K562 (cell line): ENCODE results near the gene PLA2G12B. TPM values are rescaled to one million over a fixed set of nuclear protein-coding genes. Genes with fewer than 3 reads are reported as not detected.

Experiments used
- ATAC-seq: fragments of 200-7000 bp; cut with Tn5 transposase; 3 replicates; pipeline ENCODE4 v1.9.1; 2020; ENCODE audit warnings: moderate library complexity
- BruUV-seq: library from RNA; stranded (reverse); fragments of 400-500 nt; replicated peaks from 2 replicates; lab custom pipeline; 2021; lab: Mats Ljungman, UMichigan
- CTCF ChIA-PET: fragments of 300-600 bp; formaldehyde crosslinking; extraction: SDS; loops from one replicate; lab custom pipeline; 2021; ENCODE audit warnings: low intra/inter-chr PET ratio; lab: Yijun Ruan, JAX
- POLR2A ChIA-PET: fragments of 300-600, 350-650 bp; sonication (Branson Sonifier 250); formaldehyde crosslinking; extraction: SDS; loops from one replicate; lab custom pipeline; 2021; ENCODE audit warnings: antibody characterized with exemption, inconsistent platforms; lab: Yijun Ruan, JAX
- DNase-seq, 4 experiments: peaks; one replicate each; pipeline versions ENCODE4 v3.0.0 to v3.0.0-alpha.2; 2011 to 2018; ENCODE audit warnings: low spot score in 3 of 4, mixed read lengths in 3 of 4; ENCODE audit errors: extremely low read depth in 1 of 4
- FAIRE-seq: peaks from 2 replicates; lab custom pipeline; 2011; peaks lifted over from hg19 to GRCh38; lab: Jason Lieb, UNC
- H2AFZ ChIP-seq: 2 replicates; pipeline ENCODE4 v1.6.0; 2011; ENCODE audit warnings: low read depth, low read length, control low read depth, inconsistent platforms
- H3K27ac ChIP-seq: fragments of 200-600 bp; 3 replicates; pipeline ENCODE4 v1.8.0; 2011; ENCODE audit warnings: low read depth, mild to moderate bottlenecking, control low read depth, inconsistent platforms, low read length, moderate library complexity, mixed read lengths; ENCODE audit errors: extremely low read depth
- H3K27me3 ChIP-seq, 2 experiments: fragments of 300-600 bp in 1 of 2; 2 replicates in 1 of 2; 3 replicates in 1 of 2; pipeline versions ENCODE4 v1.6.0 to v1.8.0; 2011; ENCODE audit warnings: inconsistent platforms in 2 of 2, low read length in 2 of 2, mild to moderate bottlenecking in 1 of 2, mixed read lengths in 1 of 2, moderate library complexity in 1 of 2; ENCODE audit not compliant: control insufficient read depth in 2 of 2, insufficient read depth in 2 of 2
- H3K36me3 ChIP-seq: fragments of 300-600 bp; 3 replicates; pipeline ENCODE4 v1.8.0; 2011; ENCODE audit warnings: mild to moderate bottlenecking, low read length, inconsistent platforms; ENCODE audit not compliant: control insufficient read depth, insufficient read depth
- H3K4me1 ChIP-seq, 2 experiments: fragments of 200-600 bp in 1 of 2; replicated peaks in 1 of 2; 2 replicates in 1 of 2; 3 replicates in 1 of 2; pipeline versions ENCODE4 v1.5.1 to v1.8.0; 2011; ENCODE audit warnings: inconsistent platforms in 2 of 2, low read length in 2 of 2, mild to moderate bottlenecking in 1 of 2, mixed read lengths in 1 of 2, moderate library complexity in 1 of 2; ENCODE audit not compliant: control insufficient read depth in 2 of 2, insufficient read depth in 2 of 2
- H3K4me2 ChIP-seq: 2 replicates; pipeline ENCODE4 v1.6.1; 2011; ENCODE audit warnings: low read length, control low read depth, inconsistent platforms, mixed read lengths; ENCODE audit not compliant: insufficient read depth
- H3K4me3 ChIP-seq: fragments of 200-600 bp; sonication (generic), shearing (Covaris generic); 2 replicates; pipeline ENCODE4 v1.5.1; 2016; ENCODE audit warnings: control low read depth, inconsistent platforms
- H3K79me2 ChIP-seq: fragments of 200-600 bp; 3 replicates; pipeline ENCODE4 v1.8.0; 2011; ENCODE audit warnings: low read length, inconsistent platforms; ENCODE audit not compliant: control insufficient read depth, insufficient read depth
- H3K9ac ChIP-seq, 2 experiments: 2 replicates each; pipeline versions ENCODE4 v1.6.0 to v1.6.1; 2011; ENCODE audit warnings: low read depth in 2 of 2, low read length in 2 of 2, control low read depth in 1 of 2, inconsistent platforms in 1 of 2, mild to moderate bottlenecking in 1 of 2, mixed read lengths in 1 of 2; ENCODE audit not compliant: insufficient read depth in 1 of 2
- H3K9me1 ChIP-seq: one replicate; pipeline ENCODE4 v1.6.0; 2011; ENCODE audit warnings: inconsistent platforms, mild to moderate bottlenecking, low read length, moderate library complexity; ENCODE audit not compliant: control insufficient read depth, insufficient read depth
- H3K9me3 ChIP-seq: replicated peaks from 2 replicates; pipeline ENCODE4 v1.5.1; 2011; ENCODE audit warnings: low read depth, low read length, inconsistent platforms; ENCODE audit not compliant: control insufficient read depth, insufficient read depth
- H4K20me1 ChIP-seq: replicated peaks from 2 replicates; pipeline ENCODE4 v1.6.1; 2011; ENCODE audit warnings: low read length, inconsistent platforms, mixed read lengths; ENCODE audit not compliant: control insufficient read depth, insufficient read depth
- CEBPB ChIP-seq: fragments of 450-650 bp; IDR thresholded peaks from 2 replicates; pipeline ENCODE4 v1.6.1; 2016; ENCODE audit warnings: missing genetic modification characterization, missing compliant biosample characterization
- CEBPG ChIP-seq, 3 experiments: fragments of 200-800 bp in 1 of 3; sonication (Bioruptor generic) in 1 of 3; sonication (generic) in 1 of 3; formaldehyde crosslinking in 1 of 3; IDR thresholded peaks in 2 of 3; conservative IDR thresholded peaks in 1 of 3; 2 replicates each; pipeline versions ENCODE4 v1.6.1 to v1.8.0; 2016 to 2022; ENCODE audit warnings: missing compliant biosample characterization in 2 of 3, missing genetic modification characterization in 2 of 3, mild to moderate bottlenecking in 1 of 3, missing genetic modification reagents in 1 of 3
- CLOCK ChIP-seq: fragments of 250-450 bp; sonication (Bioruptor Pico); IDR thresholded peaks from 2 replicates; pipeline ENCODE4 v1.4.0; 2020; ENCODE audit warnings: mild to moderate bottlenecking, moderate library complexity, borderline replicate concordance
- HDAC6 ChIP-seq: IDR thresholded peaks from 2 replicates; pipeline ENCODE4 v1.6.1; 2012; ENCODE audit warnings: low read depth, mild to moderate bottlenecking, control low read depth, inconsistent platforms, low read length, moderate library complexity
- PCBP2 ChIP-seq: fragments of 200-400 bp; formaldehyde crosslinking; IDR thresholded peaks from 2 replicates; pipeline ENCODE4 v1.6.1; 2018; ENCODE audit warnings: low read length, low read depth, mild to moderate bottlenecking, moderate library complexity; ENCODE audit not compliant: poor library complexity, severe bottlenecking
- TAF9B ChIP-seq: fragments of 450-650 bp; IDR thresholded peaks from 2 replicates; pipeline ENCODE4 v1.6.1; 2018; ENCODE audit warnings: mild to moderate bottlenecking; ENCODE audit not compliant: partially characterized antibody
- ZNF165 ChIP-seq: fragments of 250-450 bp; sonication (Bioruptor Pico); IDR thresholded peaks from 2 replicates; pipeline ENCODE4 v1.4.0; 2020; ENCODE audit warnings: borderline replicate concordance
- ZNF23 ChIP-seq: fragments of 250-450 bp; sonication (Bioruptor Pico); IDR thresholded peaks from 2 replicates; pipeline ENCODE4 v1.4.0; 2020; ENCODE audit warnings: mild to moderate bottlenecking
- WGBS: fragments of 100-300 bp; shearing (Covaris generic); methylation state at CpG from one replicate; pipeline ENCODE4 v1.1.6; 2016; ENCODE audit warnings: low coverage, mixed read lengths; ENCODE audit not compliant: insufficient coverage; ENCODE audit errors: missing lambda C conversion rate; 5-methylcytosine and 5-hydroxymethylcytosine counted together
- in situ Hi-C: fragments of 300-500 bp; cut with MboI; formaldehyde crosslinking; loops from 4 replicates; pipeline ENCODE4 v1.15.0; 2018; ENCODE audit warnings: inconsistent platforms, mixed read lengths
- intact Hi-C: fragments of 100-400 bp; cut with micrococcal nuclease; formaldehyde crosslinking; loops from 2 replicates; pipeline ENCODE4 v1.14.2; 2022
- polyA plus RNA-seq, 8 experiments: library from polyadenylated mRNA; depleted of rRNA in 4 of 8; stranded (reverse) in 5 of 8; unstranded in 3 of 8; fragments of >200 nt; fragmentation: Nextera tagmentation in 2 of 8; fragmentation: Illumina TruSeq in 1 of 8; extraction: Ambion mirVana in 2 of 8; extraction: Trizol in 1 of 8; gene quantifications; 2 replicates each; pipeline versions ENCODE4 v1.2.1 to v1.2.3, GENCODE V29; 2011 to 2014; ENCODE audit warnings: inconsistent platforms in 1 of 8, missing spikeins in 1 of 8
- total RNA-seq, 7 experiments: library from RNA; depleted of rRNA in 6 of 7; stranded (reverse); fragments of >200 nt in 6 of 7; fragmentation: Illumina TruSeq in 2 of 7; extraction: Trizol in 2 of 7; gene quantifications; 2 replicates each; pipeline versions ENCODE4 v1.2.1 to v1.2.3, GENCODE V29; 2011 to 2021; ENCODE audit warnings: low replicate concordance in 1 of 7

The PLA2G12B gene
- total and polyA plus RNA-seq, 9 of the 15 experiments (the other 6 are each of a cell fraction or from before 2014, with no cell fraction given) = not detected

- no peak for TF ChIP-seq CLOCK
- TF ChIP-seq TAF9B = no peak
- TF ChIP-seq PCBP2 = peak; percentile 18
- no peak for TF ChIP-seq ZNF165
- TF ChIP-seq ZNF23 (CRISPR knock-in tag) = no peak
Observed at GRCh38 chr10:72895236-72895850, 59.3 kb downstream of the PLA2G12B start (continued).

GRCh38 chr10:72893136-72893798 is 61.3 kb downstream of the PLA2G12B start, which contains the start of gene OIT3:
Gene OIT3 (plus strand): TSS chr10:72893739. CDS start chr10:72893799, 60 bp downstream.
- in situ Hi-C loops = no loop called here
- POLR2A ChIA-PET = interaction anchor here (1.0 to 1.3 kb wide), 2 partner anchors 8 to 13 kb away, joined by 3 to 5 read pairs; no protein-coding TSS in a partner anchor
- FAIRE-seq = no peak

More at GRCh38 chr10:72893136-72893798, 61.3 kb downstream of the PLA2G12B start, which contains the start of gene OIT3:
- CTCF ChIA-PET = interaction anchor here (0.5 kb wide), 1 partner anchor 9 kb away, joined by 4 read pairs; no protein-coding TSS in a partner anchor
- H3K4me2 ChIP-seq = no peak within 1 kb of the TSS
- no peaks in the 10 kb centered on the region for H3K9me3 ChIP-seq
- peaks cover 0 to 14% of the 10 kb centered on the region in 2 experiments; a peak in 4 of 5 replicates for H3K4me1 ChIP-seq
- no TSS peak for BruUV-seq
- no peak within 1 kb of the TSS for H2AFZ ChIP-seq
- no peaks in the 10 kb centered on the region for H3K79me2 ChIP-seq
- H3K9ac ChIP-seq = no peak within 1 kb of the TSS
- peaks cover 5 to 6% of the 10 kb centered on the region in 2 experiments; a peak in 4 of 5 replicates for H3K27me3 ChIP-seq
- H4K20me1 ChIP-seq = no peaks in the 10 kb centered on the region
- 4% methylated on average over 4 of the region's 4 CpGs for WGBS
- TF ChIP-seq CEBPB = peak; percentile 63
- TF ChIP-seq CEBPG (CRISPR knock-in tag; IDR thresholded peaks at IDR 0.05) = no peak
- TF ChIP-seq CEBPG (tag; conservative IDR thresholded peaks at IDR 0.05 in 1 of 2, IDR thresholded peaks at IDR 0.05 in 1 of 2) = peak; percentile 19 to 23; a peak in 1 of 4 replicates
- no peak for TF ChIP-seq HDAC6
- TF ChIP-seq, all 486 proteins: peak for 2
- Histone ChIP-seq H3K27ac (no peak within 1 kb of the TSS), H3K4me3 (no peak within 1 kb of the TSS), H3K9me1 (no peaks in the 10 kb centered on the region), H3K36me3 (no peaks in the 10 kb centered on the region)
- intact Hi-C loops = no loop called here
- DNase-seq = no peak
- ATAC-seq = no peak
